Vagina (tissue), 2 donors: Measurements from ENCODE around the gene PCNT.

Source experiments
- POLR2AphosphoS5 ChIP-seq, 2 donors: sonication (generic); formaldehyde crosslinking; IDR thresholded peaks; one replicate each; pipeline ENCODE4 v1.9.0; 2017; ENCODE audit warnings: antibody characterized with exemption in 2 of 2, mild to moderate bottlenecking in 2 of 2, low read depth in 1 of 2; ENCODE audit not compliant: insufficient read depth in 1 of 2
- TF ChIP-seq, protein P1 (sequence below), 3 experiments: fragments of 450-650 bp in 2 of 3; fragments of 200-600 bp in 1 of 3; sonication (generic) in 1 of 3; IDR thresholded peaks; one replicate each; pipeline ENCODE4 v1.5.1; 2017 to 2019; ENCODE audit warnings: antibody characterized with exemption in 3 of 3, mild to moderate bottlenecking in 2 of 3, moderate library complexity in 2 of 3

DNA sequence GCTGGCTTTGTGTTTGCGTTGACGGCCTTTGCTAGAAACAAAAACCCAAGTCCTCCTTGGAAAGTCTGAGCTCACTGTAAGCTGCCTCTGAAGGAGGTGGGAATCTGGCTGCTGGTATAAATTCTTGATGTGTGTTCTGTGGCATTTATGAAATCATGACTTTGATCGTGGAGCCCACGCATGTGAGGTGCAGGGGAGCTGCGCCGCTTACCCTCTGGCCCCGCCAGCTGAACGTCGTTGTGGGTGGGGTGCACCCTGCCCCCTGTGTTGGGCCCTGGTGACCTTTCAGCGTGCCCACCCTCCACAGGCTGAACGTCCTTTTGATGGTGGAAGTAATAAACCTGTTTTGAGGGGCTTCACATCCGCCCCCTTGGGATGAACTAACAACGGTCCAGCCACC lies 113.6 kb downstream of the PCNT start:
- TF ChIP-seq, protein P1, sequence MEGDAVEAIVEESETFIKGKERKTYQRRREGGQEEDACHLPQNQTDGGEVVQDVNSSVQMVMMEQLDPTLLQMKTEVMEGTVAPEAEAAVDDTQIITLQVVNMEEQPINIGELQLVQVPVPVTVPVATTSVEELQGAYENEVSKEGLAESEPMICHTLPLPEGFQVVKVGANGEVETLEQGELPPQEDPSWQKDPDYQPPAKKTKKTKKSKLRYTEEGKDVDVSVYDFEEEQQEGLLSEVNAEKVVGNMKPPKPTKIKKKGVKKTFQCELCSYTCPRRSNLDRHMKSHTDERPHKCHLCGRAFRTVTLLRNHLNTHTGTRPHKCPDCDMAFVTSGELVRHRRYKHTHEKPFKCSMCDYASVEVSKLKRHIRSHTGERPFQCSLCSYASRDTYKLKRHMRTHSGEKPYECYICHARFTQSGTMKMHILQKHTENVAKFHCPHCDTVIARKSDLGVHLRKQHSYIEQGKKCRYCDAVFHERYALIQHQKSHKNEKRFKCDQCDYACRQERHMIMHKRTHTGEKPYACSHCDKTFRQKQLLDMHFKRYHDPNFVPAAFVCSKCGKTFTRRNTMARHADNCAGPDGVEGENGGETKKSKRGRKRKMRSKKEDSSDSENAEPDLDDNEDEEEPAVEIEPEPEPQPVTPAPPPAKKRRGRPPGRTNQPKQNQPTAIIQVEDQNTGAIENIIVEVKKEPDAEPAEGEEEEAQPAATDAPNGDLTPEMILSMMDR (IDR thresholded peaks at IDR 0.05), result no peak
- no peak for TF ChIP-seq POLR2AphosphoS5 (IDR thresholded peaks at IDR 0.05; ENCODE audit: insufficient read depth in 1 of 2, low read depth in 1 of 2)
